Measurements from ENCODE around the gene ZNF90.

Gene ZNF90

DNA sequence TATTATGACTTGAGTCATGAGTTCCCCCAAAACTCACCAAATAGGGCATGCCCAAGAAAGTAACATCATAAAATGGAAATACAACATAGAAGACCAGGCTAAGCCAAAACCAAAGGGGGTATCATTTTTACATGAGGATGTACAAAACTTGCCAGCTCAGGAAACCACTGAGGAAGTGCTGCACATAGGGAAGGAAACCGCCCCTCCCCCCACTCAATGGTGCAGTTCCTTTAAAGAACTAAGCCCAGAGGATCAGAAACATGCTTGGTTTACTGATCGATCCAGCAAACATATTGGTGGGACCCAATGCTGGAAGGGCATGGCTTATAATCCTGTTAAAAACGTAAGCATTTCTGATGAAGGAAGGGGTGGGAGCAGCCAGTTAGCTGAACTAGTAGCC lies 85.0 kb downstream of the ZNF90 start:
- H3K9me3 Mint-ChIP-seq: peaks cover 3% of the 10 kb centered on the region
- DNase-seq (ENCODE audit: low spot score in 2 of 2) (no peak), ATAC-seq (no peak)
- peaks cover 8% of the 10 kb centered on the region for H3K4me1 Mint-ChIP-seq
- H3K27ac Mint-ChIP-seq: no peak overlapping the region
- H3K36me3 Mint-ChIP-seq: peaks cover 12% of the 10 kb centered on the region
- no peak overlapping the region for H3K4me3 Mint-ChIP-seq

GRCh38 chr19:20164456-20164855 lies 86.7 kb downstream of the ZNF90 start:
- H3K36me3 Mint-ChIP-seq: peaks cover 23% of the 10 kb centered on the region
- peaks cover 3% of the 10 kb centered on the region for H3K9me3 Mint-ChIP-seq
- H3K4me1 Mint-ChIP-seq: peaks cover 8% of the 10 kb centered on the region
- no peak overlapping the region for H3K27ac Mint-ChIP-seq
- DNase-seq (ENCODE audit: low spot score in 2 of 2) (no peak), ATAC-seq (no peak)
- no peak overlapping the region for H3K4me3 Mint-ChIP-seq

- Mint-ChIP-seq H3K36me3 (peaks cover 38% of the 10 kb centered on the region), H3K4me1 (peaks cover 13% of the 10 kb centered on the region), H3K4me3 (no peak overlapping the region), H3K27ac (no peak overlapping the region), H3K9me3 (peaks cover 3% of the 10 kb centered on the region)
- ATAC-seq (no peak), DNase-seq (ENCODE audit: low spot score in 2 of 2) (no peak)
Measured at GRCh38 chr19:20165971-20166592, 88.3 kb downstream of the ZNF90 start.

DNA sequence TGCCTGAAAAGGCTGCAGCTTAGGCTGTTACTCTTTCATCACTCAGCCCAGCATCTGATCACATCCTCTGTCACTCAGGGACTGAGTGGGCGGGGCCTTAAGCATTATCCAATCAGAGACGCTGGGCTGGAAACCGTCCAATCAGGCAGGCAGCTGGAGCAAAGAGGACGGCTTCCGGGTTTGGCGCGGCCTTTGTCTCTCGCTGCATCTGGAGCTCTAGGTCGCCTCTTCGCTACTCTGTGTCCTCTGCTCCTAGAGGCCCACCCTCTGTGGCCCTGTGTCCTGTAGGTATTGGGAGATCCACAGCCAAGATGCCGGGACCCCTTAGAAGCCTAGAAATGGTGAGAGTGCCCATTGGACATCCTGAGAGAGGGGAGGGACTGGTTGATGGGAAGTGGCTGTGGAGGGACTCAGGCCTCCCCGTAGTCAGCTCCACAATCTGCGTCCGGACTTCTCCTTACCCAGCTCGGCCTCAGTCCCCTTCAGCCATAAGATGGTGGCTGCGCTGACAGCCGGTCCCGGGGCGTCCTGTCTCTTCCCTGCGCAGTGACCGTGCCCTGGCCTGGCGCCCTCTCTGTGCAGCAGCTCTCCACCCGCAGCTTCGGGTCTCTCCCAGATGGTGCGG lies 89.3 kb downstream of the ZNF90 start, which contains the start of gene ZNF486:
ZNF486 (plus strand) TSS at position 195 of the 625 bp plus-strand sequence; CDS start at position 312, 117 bp downstream.
- Mint-ChIP-seq H3K4me3 (peak within 1 kb of the TSS; percentile 94), H3K36me3 (peaks cover 48% of the 10 kb centered on the region), H3K9me3 (peaks cover 3% of the 10 kb centered on the region), H3K27ac (peak within 1 kb of the TSS; percentile 98), H3K4me1 (peaks cover 23% of the 10 kb centered on the region)
- ATAC-seq: peak; percentile 98
- DNase-seq (ENCODE audit: low spot score in 2 of 2): peak; percentile 82 to 94

GRCh38 chr19:20167651-20168122 lies 89.9 kb downstream of the ZNF90 start:
- no peaks in the 10 kb centered on the region for H3K9me3 Mint-ChIP-seq
- H3K4me3 Mint-ChIP-seq: peak overlapping the region; percentile 94
- peak overlapping the region; percentile 98 for H3K27ac Mint-ChIP-seq
- H3K36me3 Mint-ChIP-seq: peaks cover 53% of the 10 kb centered on the region
- ATAC-seq (no peak), DNase-seq (ENCODE audit: low spot score in 2 of 2) (no peak)
- peaks cover 18% of the 10 kb centered on the region for H3K4me1 Mint-ChIP-seq
